Progenitor cell of endocrine pancreas (in vitro differentiated cells): ENCODE measurements around the gene GMFB. TPM values are rescaled to one million over a fixed set of nuclear protein-coding genes. Genes with fewer than 3 reads are reported as not detected.

ENCODE experiments used
- DNase-seq: peaks from one replicate; pipeline ENCODE4 v3.0.0; 2021; ENCODE audit warnings: low spot score; ENCODE audit not compliant: unreplicated experiment
- H3K27ac Mint-ChIP-seq: 2 replicates; pipeline ENCODE4 v1.8.0; 2021; ENCODE audit warnings: mild to moderate bottlenecking, moderate library complexity, mixed read lengths
- H3K27me3 Mint-ChIP-seq: 2 replicates; pipeline ENCODE4 v1.8.0; 2021; ENCODE audit warnings: mixed read lengths
- H3K36me3 Mint-ChIP-seq: 2 replicates; pipeline ENCODE4 v1.8.0; 2022; ENCODE audit warnings: mixed read lengths; ENCODE audit not compliant: insufficient read depth
- H3K4me1 Mint-ChIP-seq: 2 replicates; pipeline ENCODE4 v1.8.0; 2021; ENCODE audit warnings: low read depth, mixed read lengths
- H3K4me3 Mint-ChIP-seq: 2 replicates; pipeline ENCODE4 v1.8.0; 2021; ENCODE audit warnings: low read depth, mild to moderate bottlenecking, moderate library complexity, mixed read lengths
- H3K9me3 Mint-ChIP-seq: 2 replicates; pipeline ENCODE4 v1.8.0; 2021; ENCODE audit warnings: low read depth, mixed read lengths
- total RNA-seq: library from RNA; stranded (reverse); gene quantifications from 2 replicates; pipeline ENCODE4 v1.2.1, GENCODE V29; 2021
- TF ChIP-seq, protein P1 (sequence below): fragments of 200-600 bp; sonication (generic); IDR thresholded peaks from one replicate; pipeline ENCODE4 v1.5.0; 2021; ENCODE audit warnings: antibody characterized with exemption, mild to moderate bottlenecking; ENCODE audit not compliant: unreplicated experiment

Gene GMFB
- total RNA-seq, 1 donor from 2014 or later, result 47.6 TPM

DNA sequence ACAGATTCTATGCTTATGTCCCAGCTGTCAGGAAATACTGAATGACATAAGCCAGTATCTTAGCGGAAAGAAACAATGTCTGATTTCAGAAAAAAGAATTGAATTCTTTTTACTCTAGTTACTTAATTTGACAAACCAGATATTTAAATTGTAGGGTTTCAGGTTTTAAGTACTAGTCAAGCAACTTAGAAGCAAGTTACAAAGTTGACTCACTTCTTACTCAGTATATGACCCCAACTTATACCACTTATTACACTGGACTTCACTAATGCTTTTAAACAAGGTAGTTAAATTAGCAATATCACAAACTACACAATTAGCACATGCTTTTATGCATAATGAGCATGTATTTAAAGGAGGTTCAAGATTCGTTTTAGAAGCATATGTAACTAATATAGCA, 7.1 kb downstream of the GMFB start:
- H3K4me3 Mint-ChIP-seq, result no peak overlapping the region
- peaks cover 21% of the 10 kb centered on the region for H3K36me3 Mint-ChIP-seq
- peaks cover 8% of the 10 kb centered on the region for H3K4me1 Mint-ChIP-seq
- H3K27me3 Mint-ChIP-seq, result no peaks in the 10 kb centered on the region
- H3K27ac Mint-ChIP-seq, result no peak overlapping the region
- TF ChIP-seq, protein P1, sequence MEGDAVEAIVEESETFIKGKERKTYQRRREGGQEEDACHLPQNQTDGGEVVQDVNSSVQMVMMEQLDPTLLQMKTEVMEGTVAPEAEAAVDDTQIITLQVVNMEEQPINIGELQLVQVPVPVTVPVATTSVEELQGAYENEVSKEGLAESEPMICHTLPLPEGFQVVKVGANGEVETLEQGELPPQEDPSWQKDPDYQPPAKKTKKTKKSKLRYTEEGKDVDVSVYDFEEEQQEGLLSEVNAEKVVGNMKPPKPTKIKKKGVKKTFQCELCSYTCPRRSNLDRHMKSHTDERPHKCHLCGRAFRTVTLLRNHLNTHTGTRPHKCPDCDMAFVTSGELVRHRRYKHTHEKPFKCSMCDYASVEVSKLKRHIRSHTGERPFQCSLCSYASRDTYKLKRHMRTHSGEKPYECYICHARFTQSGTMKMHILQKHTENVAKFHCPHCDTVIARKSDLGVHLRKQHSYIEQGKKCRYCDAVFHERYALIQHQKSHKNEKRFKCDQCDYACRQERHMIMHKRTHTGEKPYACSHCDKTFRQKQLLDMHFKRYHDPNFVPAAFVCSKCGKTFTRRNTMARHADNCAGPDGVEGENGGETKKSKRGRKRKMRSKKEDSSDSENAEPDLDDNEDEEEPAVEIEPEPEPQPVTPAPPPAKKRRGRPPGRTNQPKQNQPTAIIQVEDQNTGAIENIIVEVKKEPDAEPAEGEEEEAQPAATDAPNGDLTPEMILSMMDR, result no peak
- H3K9me3 Mint-ChIP-seq, result no peaks in the 10 kb centered on the region
- DNase-seq, result no peak

DNA sequence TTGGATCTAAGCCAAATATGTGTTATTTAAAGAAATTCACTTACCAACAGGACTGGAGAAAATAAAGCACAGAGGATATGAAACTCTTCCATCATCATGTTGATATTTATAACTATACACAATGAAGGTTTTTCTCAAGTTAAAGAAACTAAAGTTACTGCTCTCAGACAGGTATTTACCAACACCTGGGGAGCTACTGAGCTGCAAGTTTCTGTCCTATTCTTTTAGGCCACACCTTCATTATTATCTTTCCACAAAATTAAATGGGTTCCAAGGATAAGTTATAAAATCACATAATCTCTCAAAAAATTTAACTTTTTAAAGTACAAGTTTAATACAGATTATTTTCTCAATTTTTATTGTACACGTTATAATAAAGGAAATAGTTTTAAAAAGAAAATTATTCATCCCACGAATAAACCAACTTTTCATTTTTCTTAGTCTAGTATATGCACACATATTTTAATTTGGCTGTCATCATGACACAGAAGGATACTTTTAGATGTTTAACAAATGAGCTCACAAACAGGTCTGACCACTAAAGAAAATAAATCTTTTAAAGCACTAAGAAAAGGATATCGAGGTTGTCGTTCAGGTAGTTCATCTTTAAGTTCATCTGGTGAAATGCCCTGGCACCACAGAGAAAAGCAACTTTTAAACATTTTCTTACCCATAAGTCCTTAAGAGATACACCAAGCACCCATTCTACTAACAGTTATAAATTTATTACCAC, 7.8 kb downstream of the GMFB start:
- Mint-ChIP-seq H3K27ac (no peak overlapping the region), H3K4me3 (no peak overlapping the region), H3K4me1 (peaks cover 3% of the 10 kb centered on the region), H3K27me3 (no peaks in the 10 kb centered on the region), H3K9me3 (no peaks in the 10 kb centered on the region), H3K36me3 (peaks cover 18% of the 10 kb centered on the region)
- TF ChIP-seq, protein P1, result no peak
- DNase-seq, result no peak

DNA sequence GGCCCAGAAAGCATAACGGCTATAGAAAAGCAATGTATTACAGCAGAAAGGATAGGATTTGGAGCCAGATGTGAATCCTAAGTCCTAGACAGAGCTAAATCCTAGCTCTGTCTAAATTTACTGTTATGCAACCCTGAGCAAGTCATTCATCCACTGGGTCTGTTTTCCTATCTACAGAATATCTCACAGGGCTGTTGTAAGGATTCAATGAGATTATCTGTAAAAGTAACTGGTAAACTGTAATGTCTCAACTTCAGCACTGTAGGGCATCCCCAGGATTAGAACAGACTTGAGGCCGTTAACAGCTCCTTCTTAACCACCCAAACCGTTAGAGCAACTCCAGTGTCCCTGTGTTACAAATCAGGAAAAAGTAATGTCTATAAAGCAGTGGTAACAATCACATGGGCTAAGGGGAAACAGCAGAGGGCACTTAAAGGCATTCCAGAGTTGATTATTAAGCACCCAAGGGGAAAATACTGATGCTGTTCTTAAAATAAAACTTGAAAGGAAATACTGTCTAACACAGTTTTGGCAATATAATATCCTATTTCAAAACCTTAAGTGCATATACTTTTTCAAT, 10.1 kb downstream of the GMFB start:
- H3K27ac Mint-ChIP-seq, result no peak overlapping the region
- no peaks in the 10 kb centered on the region for H3K27me3 Mint-ChIP-seq
- no peaks in the 10 kb centered on the region for H3K9me3 Mint-ChIP-seq
- no peak overlapping the region for H3K4me3 Mint-ChIP-seq
- TF ChIP-seq, protein P1, result no peak
- no peak for DNase-seq
- H3K4me1 Mint-ChIP-seq, result peaks cover 3% of the 10 kb centered on the region
- peaks cover 19% of the 10 kb centered on the region for H3K36me3 Mint-ChIP-seq

DNA sequence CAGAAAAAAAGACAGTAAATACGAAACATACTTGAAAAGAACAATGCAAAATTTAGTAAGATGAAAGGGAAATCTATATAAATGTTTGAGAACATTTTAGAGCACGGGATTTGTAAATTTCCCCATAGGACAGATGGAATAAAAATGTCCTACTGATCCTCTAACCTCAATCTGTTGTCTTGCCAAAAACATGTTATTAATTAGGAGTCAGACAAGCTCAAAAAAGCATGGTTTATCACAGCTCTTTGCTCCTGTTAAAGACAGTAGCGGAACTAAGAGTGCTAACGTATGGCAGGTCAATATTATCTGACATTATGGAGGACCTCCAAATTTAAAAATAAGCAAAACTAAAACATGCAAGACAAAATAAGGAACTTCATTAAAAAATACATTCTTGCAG, 12.9 kb downstream of the GMFB start:
- Mint-ChIP-seq H3K27ac (no peak overlapping the region), H3K9me3 (no peaks in the 10 kb centered on the region), H3K4me1 (peaks cover 6% of the 10 kb centered on the region), H3K4me3 (no peak overlapping the region), H3K27me3 (no peaks in the 10 kb centered on the region), H3K36me3 (peaks cover 17% of the 10 kb centered on the region)
- TF ChIP-seq, protein P1, result no peak
- DNase-seq, result no peak

DNA sequence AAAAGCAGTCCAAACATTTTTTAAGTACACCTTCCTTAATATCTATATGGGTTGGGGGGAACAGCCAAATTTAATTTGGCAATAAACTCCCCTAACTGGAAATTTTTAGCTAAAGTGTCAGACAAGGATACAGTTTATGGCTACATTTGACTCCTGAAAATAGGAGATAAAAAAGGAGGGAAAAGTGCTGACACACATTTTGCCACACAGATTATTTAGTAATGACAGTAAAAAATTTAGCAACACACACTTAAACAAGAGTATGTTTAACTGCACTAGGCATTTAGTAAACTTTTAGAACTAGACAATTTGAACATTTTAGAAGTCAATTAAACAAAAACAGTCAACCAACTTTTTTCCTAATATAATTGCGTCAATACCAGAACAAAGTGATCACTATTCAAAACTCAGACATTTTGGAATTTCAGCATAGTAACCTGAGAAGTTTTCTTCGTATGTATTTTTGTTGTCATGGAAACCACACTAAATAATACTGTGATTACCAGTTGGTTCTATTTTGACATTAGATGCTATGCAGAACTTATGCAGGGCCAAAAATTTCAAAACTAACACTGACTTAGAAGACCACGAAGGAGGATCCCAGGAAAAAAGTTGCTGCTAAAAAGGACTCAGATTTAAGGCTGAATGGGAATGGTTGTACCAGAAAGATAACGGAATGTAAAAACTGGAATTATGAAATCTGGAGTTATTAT, 13.4 kb downstream of the GMFB start:
- TF ChIP-seq, protein P1, result no peak
- Mint-ChIP-seq H3K27ac (no peak overlapping the region), H3K9me3 (no peaks in the 10 kb centered on the region), H3K27me3 (no peaks in the 10 kb centered on the region), H3K4me1 (peaks cover 10% of the 10 kb centered on the region), H3K4me3 (no peak overlapping the region), H3K36me3 (peaks cover 18% of the 10 kb centered on the region)
- DNase-seq, result no peak
